Stimulated activated CD8-positive, alpha-beta memory T cell treated with anti-CD3 and anti-CD28 coated beads, Interleukin-15, amount 100 ng/mL, for 4 hours (primary cell): Measurements from ENCODE around the gene CREG1.

Experiments used
- DNase-seq, 2 donors: peaks; one replicate each; pipeline ENCODE4 v3.0.0-alpha.2; 2020; ENCODE audit warnings: low read depth in 2 of 2

CREG1 gene

GRCh38 chr1:167507719-167508118 is 45.8 kb downstream of the CREG1 start:
- no peak for DNase-seq

GRCh38 chr1:167504467-167504827 is 49.1 kb downstream of the CREG1 start:
- no peak for DNase-seq

GRCh38 chr1:167503626-167504466 is 49.7 kb downstream of the CREG1 start:
- no peak for DNase-seq

DNA sequence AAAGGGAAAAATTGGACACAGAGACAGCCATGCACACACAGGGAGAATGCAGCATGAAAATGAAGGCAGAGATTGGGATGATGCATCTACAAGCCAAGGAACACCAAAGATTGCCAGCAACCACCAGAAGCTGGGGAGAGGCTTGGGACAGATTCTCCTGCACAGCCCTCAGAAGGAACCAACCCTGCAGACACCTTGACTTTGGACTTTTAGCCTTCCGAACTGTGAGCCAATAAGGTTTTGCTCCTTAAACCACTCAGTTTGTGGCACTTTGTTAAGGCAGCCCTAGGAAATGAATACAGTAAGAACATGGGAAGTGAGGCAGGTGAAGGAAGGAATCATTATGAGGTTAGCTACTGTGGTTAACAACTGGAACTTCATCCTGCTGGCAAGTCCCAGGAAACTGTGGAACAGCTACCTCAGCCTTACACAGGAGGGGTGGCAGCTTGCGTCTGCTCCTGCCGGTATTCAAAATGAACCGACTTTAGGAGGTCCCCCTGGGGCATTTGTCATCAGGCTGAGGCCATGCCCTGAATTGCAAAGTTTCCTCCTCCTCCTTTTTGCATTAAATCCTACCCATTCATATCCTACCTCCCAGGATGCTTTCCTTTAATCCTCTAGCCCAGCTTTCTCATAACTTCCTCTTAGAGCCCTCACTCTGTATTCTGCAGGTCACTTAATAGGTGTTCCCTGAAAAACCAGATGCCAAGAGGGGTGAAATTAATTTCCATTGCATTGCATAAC is 50.7 kb downstream of the CREG1 start:
- DNase-seq, result no peak

DNA sequence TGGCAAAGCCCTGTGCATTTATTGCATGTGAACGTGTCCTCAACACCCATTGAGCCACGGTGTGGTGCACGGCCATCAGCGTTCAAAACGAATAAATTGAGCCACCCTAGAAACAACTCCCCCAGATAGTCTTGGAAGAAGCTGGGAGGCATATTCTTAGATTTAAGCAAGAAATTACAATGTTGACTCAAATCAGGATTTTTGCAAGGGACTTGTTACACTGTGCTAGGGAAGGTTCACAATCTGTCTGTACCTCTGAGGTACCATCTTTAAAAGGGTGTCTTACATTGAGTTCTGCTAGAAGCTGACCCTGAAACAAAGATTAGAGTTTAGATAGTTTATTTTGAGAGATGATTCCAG is 51.4 kb downstream of the CREG1 start:
- no peak for DNase-seq

DNA sequence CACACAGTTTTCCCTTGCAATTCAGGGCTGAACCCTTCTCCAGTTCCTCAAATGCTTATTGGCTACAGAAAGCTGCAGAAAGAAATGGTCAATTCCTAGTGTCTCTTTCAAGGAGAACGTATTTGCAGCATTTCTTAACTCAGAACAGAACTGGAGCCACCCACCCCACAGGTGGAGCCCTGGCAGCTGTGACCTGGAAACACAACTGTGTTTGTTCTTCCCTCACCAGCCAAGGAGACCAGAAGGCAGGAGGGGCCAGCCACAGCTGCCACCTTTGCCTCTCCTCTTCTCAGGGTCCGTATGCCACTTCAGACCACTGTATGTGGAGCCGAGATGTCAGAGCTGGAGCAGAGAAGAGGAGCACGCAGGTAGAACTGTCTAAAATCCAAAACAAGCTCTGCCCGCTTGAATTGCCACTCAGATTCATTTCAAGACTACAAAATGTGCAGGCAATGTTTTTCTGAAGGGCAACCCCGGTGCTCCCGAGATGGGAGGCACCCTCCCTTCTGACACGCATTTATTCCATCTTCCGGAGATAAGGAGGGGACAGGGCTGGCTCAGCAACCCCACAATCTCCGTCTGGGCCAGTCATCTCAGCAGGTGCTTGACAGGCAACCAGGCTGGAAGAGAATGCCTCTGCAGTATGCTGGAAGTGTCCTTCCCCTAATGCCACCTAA is 51.9 kb downstream of the CREG1 start:
- DNase-seq, result no peak

DNA sequence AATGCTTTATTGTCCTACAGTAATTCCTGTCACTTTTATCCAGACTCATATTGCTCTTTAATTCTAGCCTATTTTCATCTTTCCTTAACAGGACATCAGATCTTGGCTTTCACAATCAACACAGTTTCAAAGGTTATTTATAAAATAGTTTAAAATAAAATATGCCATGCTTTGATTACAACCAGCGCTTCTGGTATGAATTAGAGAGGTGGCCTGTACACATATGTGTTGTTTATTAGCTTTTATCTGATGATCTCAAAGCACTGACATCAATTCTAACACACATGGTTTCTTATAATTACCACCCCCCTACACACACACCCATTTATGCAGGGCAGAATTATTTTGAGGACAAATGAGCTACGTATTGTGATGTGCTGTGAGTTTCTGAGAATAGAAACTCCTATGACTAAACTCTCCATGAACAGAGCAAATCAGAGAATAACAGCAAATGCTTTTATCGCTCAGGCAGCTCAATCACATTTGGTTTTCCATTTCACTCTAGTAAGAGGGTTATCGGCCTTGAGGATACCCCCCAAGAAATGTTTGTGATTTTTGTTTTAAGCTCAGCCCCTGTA is 53.2 kb downstream of the CREG1 start:
- DNase-seq, result no peak

DNA sequence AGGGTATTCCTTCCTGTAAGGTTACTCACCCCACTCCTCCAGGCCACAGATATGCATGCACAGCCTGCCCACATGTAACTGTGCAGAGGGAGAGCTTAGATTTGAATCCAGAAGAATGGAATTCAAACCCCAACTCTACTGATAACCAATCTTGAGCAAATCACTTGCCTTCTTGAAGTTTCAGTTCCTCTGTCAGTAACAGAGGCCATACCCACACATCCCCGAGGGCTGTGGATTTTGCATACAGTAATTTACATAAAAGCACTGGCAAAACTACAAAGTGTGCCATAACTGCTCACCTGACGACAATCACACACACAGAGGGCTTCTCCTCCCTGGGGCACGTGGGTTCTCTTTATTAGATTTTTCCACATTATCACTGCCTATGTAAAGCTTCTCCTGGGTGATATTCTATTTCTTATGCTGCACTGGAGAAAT is 53.9 kb downstream of the CREG1 start:
- DNase-seq, result no peak

DNA sequence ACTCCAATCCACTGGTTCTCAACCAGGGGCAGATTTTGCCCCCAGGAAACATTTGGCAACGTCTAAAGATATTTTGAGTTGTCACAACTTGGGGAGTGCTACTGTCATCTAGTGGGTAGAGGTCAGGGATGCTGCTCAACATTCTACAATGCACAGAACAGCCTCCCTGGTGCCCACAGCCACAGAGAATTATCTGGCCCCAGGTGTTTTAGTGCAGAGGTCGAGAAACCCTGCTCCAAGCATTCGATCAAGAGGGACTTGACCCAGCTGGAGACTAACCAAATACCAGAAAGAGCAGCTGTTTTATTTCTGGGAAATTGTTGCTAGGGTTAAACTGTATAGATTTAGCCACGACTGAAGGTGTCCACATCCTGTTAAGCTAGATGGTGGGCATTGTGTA is 54.5 kb downstream of the CREG1 start:
- DNase-seq, result no peak

DNA sequence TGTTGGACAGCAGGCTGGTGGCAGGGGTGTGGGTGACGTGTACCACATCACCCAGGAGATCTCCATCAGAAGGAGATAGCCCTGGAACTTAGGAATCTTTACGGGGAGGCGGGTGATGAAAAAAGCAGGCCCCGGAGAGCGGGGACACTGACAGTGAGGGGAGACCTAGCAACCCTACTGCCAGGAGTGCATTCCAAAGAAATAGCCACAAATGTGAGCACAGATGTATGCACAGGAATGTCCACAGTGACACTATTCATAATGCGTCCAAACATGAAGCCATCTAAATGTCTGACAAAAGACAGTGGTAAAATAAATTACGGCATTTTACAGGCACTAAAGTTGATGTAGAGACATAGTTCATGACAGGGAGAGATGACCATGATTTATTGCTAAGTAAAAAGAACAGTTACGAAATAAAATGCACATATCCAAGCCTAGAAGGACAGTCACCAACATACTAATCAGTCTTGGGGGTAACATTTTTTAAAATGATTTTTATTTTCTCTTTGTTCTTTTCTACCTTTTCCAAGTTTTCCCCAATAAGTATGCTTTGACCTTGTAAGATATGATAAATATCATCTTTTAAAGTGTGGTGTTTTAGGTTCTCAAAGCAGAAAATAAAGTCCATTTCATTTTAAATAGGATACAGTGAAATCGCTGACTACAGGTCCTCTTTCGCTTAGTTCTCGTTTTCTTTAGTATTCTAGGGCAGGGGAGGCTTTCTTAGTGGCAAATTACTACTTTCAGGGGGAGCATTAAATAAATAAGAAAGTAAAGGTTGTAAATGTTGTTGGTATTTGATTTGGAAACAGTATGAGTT is 56.6 kb downstream of the CREG1 start:
- no peak for DNase-seq

DNA sequence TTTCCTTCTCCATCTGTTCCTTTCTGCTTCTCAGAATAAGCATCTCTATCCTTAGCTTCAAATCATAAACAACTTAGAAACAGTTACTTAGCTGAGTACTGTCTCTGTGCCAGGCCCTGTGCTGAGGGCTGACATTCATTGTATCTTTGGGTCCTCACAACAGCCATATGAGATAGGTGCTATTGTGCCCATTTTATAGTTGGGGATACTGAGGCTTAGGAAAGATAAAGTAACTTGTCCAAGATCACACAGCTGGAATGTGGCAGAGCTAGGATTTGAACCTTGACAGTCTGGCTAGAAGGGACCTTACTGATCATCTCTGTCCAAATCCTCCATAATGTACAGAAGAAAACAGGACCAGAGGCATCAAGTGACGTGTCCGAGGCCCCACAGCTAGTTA is 60.2 kb downstream of the CREG1 start:
- DNase-seq, result no peak

DNA sequence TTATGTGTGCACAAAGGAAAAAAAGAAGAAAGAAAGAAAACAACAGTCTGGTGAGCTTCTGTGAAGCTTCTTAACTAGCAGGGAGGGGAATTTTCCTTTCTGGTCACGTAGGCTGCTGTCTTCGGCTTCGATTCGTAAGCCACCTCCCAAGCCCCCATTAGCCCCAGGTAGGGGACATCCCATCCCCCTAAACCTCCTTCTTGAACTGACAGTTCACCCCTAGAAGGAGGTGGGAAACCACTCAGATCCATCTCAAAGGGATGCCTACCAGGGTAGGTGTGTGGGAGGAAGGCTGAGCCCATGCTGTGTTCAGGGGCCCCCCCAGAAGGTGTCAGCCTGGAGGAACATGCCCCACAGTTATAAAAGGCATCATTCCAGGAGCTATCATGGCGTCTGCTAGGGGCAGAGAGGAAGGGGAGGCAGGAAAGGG is 61.1 kb downstream of the CREG1 start:
- DNase-seq, result no peak

DNA sequence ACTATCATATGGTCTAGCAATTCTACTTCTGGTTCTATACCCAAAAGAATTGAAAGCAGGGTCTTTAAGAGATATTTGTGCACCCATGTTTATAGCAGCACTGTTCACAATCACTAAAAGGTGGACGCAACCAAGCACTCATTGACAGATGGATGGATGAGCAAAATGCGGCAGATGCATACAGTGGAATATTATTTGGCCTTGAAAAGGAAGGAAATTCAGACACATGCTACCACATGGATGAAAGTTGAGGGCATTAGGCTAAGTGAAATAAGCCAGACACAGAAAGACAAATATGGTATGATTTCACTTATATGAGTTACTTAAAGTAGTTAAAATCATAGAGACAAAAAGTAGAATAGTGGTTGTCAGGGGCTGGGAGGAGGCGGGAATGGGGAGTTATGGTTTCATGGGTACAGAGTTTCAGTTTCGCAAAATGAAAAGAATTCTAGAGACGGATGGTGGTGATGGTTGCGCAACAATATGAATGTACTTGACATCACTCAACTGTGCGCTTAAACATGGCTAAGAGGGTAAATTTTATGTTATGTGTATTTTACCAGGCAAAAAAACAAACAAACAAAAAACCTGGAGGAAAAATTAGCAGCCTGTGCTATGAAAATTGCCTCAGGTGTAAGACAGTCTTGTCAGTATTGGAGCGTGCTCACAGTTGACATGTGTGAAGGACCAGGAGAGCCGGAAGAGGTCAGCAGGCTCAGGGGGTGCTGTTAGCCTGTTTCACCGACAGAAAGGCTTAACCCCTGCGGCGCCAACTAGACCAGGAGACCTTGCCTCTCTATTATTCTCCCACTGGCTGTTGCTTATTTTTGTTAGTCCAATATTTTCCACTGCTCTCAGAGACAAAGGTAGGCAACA is 61.7 kb downstream of the CREG1 start:
- no peak for DNase-seq
